HG03521 (cell line): Measurements from ENCODE around the gene MFAP5.
"Not testable (repeated sequence)": the region's sequence is repeated elsewhere in the genome, so short reads cannot be mapped to it uniquely, and the experiment has no call there.

ENCODE experiments used
- ATAC-seq: cut with Tn5 transposase; IDR thresholded peaks from one replicate; pipeline ENCODE4 v1.9.1; 2021; ENCODE audit warnings: mild to moderate bottlenecking, moderate library complexity; ENCODE audit not compliant: unreplicated experiment

Gene MFAP5

GRCh38 chr12:8635342-8636006 lies 27.2 kb downstream of the MFAP5 start:
- ATAC-seq: not testable (repeated sequence)

GRCh38 chr12:8630131-8630530 lies 32.5 kb downstream of the MFAP5 start:
- ATAC-seq: no peak

GRCh38 chr12:8629486-8630033 lies 33.1 kb downstream of the MFAP5 start:
- ATAC-seq: peak; percentile 89

GRCh38 chr12:8628731-8629130 lies 33.9 kb downstream of the MFAP5 start:
- ATAC-seq: no peak

GRCh38 chr12:8624750-8625149 lies 37.9 kb downstream of the MFAP5 start:
- ATAC-seq: not testable (repeated sequence)

- ATAC-seq: no peak
These were observed 40.0 kb downstream of the MFAP5 start for GRCh38 chr12:8622646-8623045.

- ATAC-seq: no peak
These were observed 47.4 kb downstream of the MFAP5 start for GRCh38 chr12:8615206-8615605.

- not testable (repeated sequence) for ATAC-seq
These were observed 48.7 kb downstream of the MFAP5 start for GRCh38 chr12:8613881-8614280.

- ATAC-seq: no peak
These were observed 50.0 kb downstream of the MFAP5 start, which contains the start of gene AICDA for GRCh38 chr12:8612629-8613028. TSS of gene AICDA (minus strand) at chr12:8612859. CDS start at chr12:8612767, 92 bp downstream.

GRCh38 chr12:8609061-8609570 lies 53.5 kb downstream of the MFAP5 start:
- ATAC-seq: no peak

GRCh38 chr12:8606890-8607289 lies 55.7 kb downstream of the MFAP5 start:
- ATAC-seq: no peak

GRCh38 chr12:8605057-8605456 lies 57.6 kb downstream of the MFAP5 start:
- ATAC-seq: no peak

GRCh38 chr12:8603856-8604255 lies 58.8 kb downstream of the MFAP5 start:
- ATAC-seq: no peak

- ATAC-seq: no peak
These were observed 59.3 kb downstream of the MFAP5 start for GRCh38 chr12:8603286-8603685.

- ATAC-seq: no peak
These were observed 66.1 kb downstream of the MFAP5 start for GRCh38 chr12:8596561-8596960.
